T47D (cell line): Measurements from ENCODE around the gene VASH2.

Source experiments
- DNase-seq, 2 experiments: peaks; one replicate each; pipeline versions ENCODE4 v3.0.0 to v3.0.0-alpha.2; 2011 to 2012; ENCODE audit warnings: low read depth in 1 of 2, low spot score in 1 of 2
- JUND ChIP-seq: IDR thresholded peaks from 2 replicates; pipeline ENCODE4 v1.6.1; 2012; ENCODE audit warnings: low read depth
- in situ Hi-C: cut with HindIII; loops from 2 replicates; pipeline ENCODE4 v1.10.0; 2016; ENCODE audit warnings: low sequenced_read_pairs, low pct_unique_long_range_greater_than_20kb

Gene VASH2

DNA sequence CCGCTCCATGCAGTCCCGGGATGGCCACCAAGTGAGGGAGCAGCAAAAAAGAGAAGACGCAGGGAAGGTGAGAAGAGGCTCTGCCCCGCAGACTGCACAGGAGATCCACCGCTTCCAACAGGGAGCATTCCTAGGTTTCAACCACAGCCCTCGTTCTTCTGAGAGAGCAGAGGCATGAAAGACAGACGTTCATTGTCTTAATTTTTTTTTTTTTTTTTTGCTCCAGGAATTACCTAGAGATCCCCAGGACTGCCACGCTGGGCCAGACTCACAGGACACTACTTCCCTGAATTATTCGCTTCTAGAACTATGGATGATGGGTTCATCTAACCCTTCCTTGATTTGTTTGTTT lies 33.2 kb upstream of the VASH2 start:
- TF ChIP-seq JUND: no peak
- in situ Hi-C loops: no loop called here

DNA sequence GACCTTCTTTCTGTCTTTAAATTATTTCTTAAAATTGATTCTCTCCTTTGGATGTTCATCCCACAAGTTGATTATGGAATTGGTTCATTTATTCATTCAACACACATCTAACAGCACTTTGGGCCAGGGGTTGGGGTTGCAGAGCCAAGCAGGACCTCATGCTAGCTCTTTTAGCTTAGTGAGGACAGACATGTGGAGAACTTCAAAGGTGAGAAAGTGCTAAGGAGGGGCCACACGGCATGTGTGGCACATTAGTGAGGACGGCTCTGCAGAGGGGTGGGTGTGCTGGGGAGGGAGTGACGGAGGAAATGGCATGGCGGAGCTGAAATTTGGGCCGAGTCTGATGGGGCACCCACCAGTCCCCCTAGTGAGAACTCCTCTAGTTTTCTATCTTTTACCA lies 32.5 kb upstream of the VASH2 start:
- DNase-seq: no peak
- in situ Hi-C loops: no loop called here
- no peak for TF ChIP-seq JUND

More for the DNA sequence above, 33.2 kb upstream of the VASH2 start:
- DNase-seq: no peak

DNA sequence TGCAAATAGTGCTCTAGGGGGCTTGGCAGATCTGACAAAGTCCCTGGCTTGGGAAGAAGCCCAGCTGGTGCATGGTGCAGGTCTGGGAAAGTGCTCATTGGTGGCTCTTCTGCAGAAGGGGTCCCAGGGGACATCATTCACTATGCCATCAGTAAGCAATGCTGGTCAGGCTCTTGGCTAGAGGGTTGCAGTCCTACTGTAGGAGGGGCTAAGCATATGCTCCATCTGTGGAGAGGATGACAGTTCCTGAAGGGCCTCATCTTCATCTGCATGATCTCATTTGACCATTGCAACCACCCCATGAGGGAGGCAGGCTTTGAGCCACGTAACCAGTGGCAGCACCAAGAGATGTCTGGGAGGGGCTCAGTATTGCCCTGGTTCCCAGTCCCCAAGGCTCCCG lies 31.5 kb upstream of the VASH2 start:
- no peak for TF ChIP-seq JUND
- no peak for DNase-seq
- in situ Hi-C loops: no loop called here

DNA sequence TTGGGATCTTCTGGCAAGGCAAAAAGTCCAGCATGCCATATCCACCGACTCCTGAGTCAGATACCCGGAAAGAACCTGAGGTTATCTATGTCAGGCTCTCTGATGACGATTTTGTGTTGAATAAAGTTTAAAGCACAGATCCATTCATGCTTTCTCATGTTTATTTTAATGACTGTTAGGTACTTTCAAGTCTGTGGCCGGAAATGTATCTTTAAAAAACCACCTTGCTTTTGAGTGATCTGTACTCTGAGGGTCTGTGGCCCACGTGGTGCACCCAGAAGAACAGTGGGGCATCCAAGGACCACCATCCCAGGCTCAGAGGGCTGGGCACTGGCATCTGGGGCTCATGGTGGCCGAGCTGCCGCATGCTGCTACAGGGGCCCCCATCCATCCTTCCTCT lies 30.1 kb upstream of the VASH2 start:
- no peak for DNase-seq
- in situ Hi-C loops: no loop called here
- TF ChIP-seq JUND: no peak

DNA sequence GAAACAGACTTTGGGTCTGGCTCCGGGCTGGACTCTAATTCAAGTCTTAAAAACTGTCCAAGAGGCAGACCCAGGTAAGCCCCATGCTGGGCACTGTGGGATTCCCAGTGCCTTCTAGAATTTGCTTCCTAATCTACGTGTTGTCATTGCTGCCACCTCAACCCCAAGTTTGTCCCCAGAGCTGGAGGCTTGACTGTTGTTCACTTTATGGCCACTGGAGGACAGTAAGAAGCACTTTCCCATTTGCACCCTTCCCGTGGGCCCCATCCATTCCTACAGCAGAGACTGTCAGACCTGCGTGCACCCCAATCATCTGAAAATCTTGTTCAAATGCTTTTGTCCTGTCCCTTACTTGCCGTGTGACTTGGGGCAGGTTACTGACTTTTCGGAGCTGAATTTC lies 29.4 kb upstream of the VASH2 start:
- no peak for TF ChIP-seq JUND
- DNase-seq: peak in 1 of 2 experiments; percentile 48
- in situ Hi-C loops: no loop called here

DNA sequence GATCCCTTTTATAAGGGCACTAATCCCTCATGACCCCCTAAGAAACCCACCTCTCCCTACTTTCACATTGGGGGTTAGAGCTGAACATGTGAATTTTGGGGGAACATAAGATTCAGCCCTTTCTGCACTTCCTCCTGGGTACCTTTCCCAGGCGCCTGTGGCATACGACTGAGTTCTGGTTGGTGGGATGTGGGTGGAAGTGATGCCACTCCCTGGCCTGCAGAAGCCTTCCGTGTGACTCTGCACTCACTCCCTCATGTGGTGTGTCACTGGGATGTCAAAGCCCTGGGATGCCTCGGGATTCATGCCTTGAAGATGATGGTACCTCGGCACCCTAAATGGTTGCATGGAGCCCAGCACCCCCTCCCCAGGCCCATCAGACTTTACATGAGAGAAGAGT lies 28.3 kb upstream of the VASH2 start:
- TF ChIP-seq JUND: no peak
- DNase-seq: no peak
- in situ Hi-C loops: no loop called here

DNA sequence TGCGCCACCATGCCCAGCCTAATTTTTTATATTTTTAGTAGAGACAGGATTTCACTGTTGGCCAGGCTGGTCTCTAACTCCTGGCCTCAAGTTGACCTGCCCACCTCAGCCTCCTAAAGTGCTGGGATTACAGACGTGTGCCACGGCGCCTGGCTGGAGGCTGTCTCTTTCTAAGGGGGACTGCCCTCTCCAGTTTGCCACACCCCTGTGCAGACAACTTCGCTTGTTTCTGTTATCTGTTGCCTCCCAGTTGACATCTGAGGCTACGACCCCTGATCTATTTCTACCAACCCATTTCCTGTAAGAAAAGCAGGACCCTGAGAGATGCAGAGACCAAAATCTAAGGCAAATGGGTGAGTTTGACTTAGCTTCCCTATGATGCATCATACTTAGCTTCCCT lies 24.0 kb upstream of the VASH2 start:
- DNase-seq: no peak
- in situ Hi-C loops: no loop called here
- TF ChIP-seq JUND: no peak

DNA sequence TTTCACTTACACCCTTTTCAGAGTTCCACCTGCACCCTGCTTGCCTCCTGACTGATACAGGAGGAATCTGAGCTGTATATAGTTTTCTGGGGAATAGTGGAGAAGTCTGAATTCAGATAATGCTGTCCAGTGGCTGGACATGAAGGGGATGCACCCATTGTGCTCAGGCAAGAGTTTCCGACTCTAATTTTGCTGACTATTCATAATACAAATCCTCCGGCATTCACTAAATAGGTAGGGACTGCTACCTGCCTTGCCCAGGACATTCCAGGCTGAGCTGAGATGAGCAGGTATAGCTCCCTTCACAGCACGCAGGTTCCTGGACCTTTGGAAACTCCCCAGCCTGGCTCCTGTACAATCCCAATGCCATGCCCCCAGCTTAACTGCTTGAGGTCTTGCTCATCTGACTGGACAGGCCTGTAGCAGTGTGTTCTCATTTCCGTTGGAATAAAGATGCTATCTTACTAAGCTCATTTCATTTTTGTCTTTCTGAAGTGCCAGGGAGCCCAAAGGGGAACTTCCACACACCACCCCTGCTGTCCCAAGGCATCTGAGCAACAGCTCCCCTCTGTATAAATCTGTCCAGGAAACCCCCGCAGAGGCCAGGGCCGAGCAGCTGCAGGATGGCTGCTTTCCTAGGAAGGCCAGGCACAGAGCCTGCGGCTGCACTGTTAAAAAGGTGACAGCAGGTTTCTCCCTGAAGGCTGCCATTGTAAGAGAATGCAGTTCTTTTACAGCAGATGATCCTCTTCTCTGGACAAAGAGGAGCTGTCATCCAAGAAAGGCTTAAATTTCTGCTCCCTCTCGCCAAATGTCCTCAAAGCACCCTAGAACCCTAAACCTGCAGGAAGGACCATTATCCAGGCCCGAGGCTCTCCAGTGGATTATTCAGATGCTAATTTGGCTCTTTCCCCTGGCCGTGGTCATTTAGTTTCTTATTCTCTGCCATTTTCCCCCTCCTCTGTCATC lies 21.7 kb upstream of the VASH2 start:
- no peak for TF ChIP-seq JUND
- peak in 1 of 2 experiments; percentile 47 for DNase-seq
- in situ Hi-C loops: no loop called here

DNA sequence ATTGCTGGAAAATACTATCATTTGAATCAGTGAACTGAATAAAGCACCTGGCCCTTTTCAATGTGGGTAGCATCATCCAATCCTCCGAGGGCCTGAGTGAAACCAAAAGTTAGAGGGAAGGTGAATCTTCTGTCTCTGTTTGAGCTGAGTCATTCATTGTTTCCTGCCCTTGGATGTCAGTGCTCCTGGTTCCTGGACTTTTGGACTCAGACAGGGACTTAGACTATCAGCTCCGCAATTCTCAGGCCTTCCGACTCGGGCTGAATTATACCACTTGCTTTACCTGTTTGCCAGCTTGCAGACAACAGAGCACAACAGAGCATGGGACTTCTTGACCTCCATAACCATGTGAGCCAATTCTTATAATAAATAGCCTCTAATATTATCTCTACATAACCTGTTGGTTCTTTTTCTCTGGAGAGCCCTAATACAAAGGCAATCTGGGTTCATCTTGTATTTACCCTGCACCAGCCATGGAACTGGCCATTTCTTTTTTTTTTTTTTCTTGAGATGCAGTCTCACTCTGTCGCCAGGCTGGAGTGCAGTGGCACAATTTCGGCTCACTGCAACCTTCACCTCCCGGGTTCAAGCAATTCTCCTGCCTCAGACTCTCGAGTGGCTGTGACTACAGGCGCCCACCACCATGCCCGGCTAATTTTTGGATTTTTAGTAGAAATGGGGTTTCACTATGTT lies 19.2 kb upstream of the VASH2 start:
- no peak for DNase-seq
- TF ChIP-seq JUND: no peak
- in situ Hi-C loops: no loop called here

DNA sequence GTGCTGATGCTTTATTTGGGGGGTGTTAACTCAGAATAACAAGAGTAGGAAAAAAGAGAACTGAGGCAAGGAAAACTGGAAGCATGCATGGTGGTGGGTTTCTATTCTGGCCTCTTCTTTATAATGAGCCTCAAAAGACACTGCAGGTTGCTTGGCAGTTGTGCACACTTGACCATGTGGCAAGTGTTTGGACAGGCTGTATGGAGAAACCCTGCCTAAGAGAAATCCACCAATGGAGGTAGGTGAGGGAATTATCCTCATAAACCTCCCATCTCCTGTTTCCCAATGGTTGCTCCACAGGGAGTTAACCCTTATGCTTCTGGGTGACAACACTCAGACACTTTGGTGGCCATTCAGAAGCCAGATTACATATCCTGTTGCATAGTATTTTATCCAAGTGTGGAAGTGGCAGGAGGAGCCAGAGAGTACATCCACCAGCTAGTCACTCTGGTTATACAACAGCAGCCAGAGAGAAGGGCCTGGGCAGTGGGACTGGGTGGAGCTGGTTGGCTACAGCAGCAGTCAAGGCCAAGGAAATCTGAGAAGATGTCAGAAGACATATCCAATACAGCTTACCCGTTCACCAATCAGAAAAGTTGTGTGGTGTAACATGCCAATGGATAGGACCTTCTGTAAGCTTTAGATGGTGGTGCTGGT lies 16.4 kb upstream of the VASH2 start:
- in situ Hi-C loops: no loop called here
- DNase-seq: peak in 1 of 2 experiments; percentile 34
- TF ChIP-seq JUND: no peak

DNA sequence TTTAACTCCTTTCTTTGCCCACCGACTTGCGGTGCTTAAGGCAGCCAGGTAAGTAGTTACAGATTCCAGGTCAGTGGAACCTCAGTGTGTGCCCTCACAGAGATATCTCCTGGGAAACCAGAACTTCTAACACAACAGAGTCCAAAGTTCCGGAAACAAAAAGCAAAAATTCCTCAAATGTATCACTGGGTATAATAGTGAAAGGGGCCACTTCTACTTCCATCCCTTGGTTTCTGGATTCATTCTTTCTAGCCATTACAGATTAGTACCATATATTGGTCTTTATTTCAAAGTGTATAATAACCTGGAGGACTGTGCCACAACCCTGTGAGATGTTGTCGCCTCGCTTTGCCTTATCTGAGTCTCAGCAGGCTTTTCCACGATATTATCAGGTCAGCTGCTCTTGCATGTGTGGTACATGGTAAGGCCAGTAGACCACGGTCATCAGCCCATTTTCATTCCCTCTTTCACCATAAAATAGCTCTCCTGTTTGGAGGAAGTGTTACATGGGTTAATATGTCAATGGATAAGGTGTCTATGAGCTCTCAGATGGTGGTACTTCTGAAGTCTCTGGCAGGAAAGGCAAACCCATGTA lies 14.9 kb upstream of the VASH2 start:
- DNase-seq: no peak
- no peak for TF ChIP-seq JUND
- in situ Hi-C loops: no loop called here

DNA sequence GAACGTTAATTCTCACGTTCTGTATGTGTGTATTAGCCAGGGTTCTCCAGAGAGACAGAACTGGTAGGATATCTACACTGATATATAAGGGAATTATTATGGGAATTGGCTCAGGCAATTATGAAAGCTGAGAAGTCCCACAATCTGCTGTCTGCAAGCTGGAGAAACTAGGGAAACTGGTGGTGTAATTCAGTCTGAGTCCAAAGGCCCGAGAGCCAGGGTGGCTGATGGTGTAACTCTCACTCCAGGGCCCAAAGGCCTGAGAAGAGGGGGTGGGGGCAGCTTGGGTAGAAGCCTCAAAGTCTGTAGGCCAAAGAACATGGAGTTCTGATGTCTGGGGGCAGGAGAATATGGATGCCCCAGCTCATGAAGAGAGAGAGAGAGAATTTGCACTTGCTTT lies 13.3 kb upstream of the VASH2 start:
- no peak for TF ChIP-seq JUND
- no peak for DNase-seq
- in situ Hi-C loops: no loop called here
